Activated CD8-positive, alpha-beta T cell treated with anti-CD3 and anti-CD28 coated beads for 36 hours (primary cell): ENCODE measurements around the gene RNF38. TPM values are rescaled to one million over a fixed set of nuclear protein-coding genes. Genes with fewer than 3 reads are reported as not detected.
"Not testable (repeated sequence)": the region's sequence is repeated elsewhere in the genome, so short reads cannot be mapped to it uniquely, and the experiment has no call there.

ENCODE experiments used
- ATAC-seq: fragments of 200-7000 bp; cut with Tn5 transposase; one replicate; pipeline ENCODE4 v1.10.0; 2021; ENCODE audit warnings: mild to moderate bottlenecking, moderate library complexity
- CTCF ChIA-PET: fragments of 350-600 bp; sonication (Branson Sonifier 250); formaldehyde crosslinking; loops from one replicate; lab custom pipeline; 2021; ENCODE audit warnings: antibody characterized with exemption; lab: Charles Lee
- POLR2A ChIA-PET: fragments of 350-600 bp; sonication (Branson Sonifier 250); formaldehyde crosslinking; loops from one replicate; lab custom pipeline; 2021; ENCODE audit warnings: antibody characterized with exemption; lab: Charles Lee
- DNase-seq: peaks from one replicate; pipeline ENCODE4 v3.0.0-alpha.2; 2020
- H3K27ac Mint-ChIP-seq: one replicate; pipeline ENCODE4 v1.8.0; 2021; ENCODE audit warnings: mild to moderate bottlenecking, mixed read lengths
- H3K27me3 Mint-ChIP-seq: one replicate; pipeline ENCODE4 v1.8.0; 2021; ENCODE audit warnings: mixed read lengths
- H3K36me3 Mint-ChIP-seq: one replicate; pipeline ENCODE4 v1.8.0; 2021; ENCODE audit warnings: low read depth, mixed read lengths
- H3K4me1 Mint-ChIP-seq: one replicate; pipeline ENCODE4 v1.8.0; 2021; ENCODE audit warnings: low read depth, mixed read lengths
- H3K4me3 Mint-ChIP-seq: one replicate; pipeline ENCODE4 v1.8.0; 2021; ENCODE audit warnings: mild to moderate bottlenecking, moderate library complexity, mixed read lengths
- H3K9me3 Mint-ChIP-seq: one replicate; pipeline ENCODE4 v1.8.0; 2021; ENCODE audit warnings: mixed read lengths
- intact Hi-C: fragments of 100-400 bp; cut with micrococcal nuclease; formaldehyde crosslinking; loops from one replicate; pipeline ENCODE4 v1.10.0; 2022
- total RNA-seq, 2 experiments: library from RNA; stranded (reverse); gene quantifications; one replicate each; pipeline ENCODE4 v1.2.3, GENCODE V29; 2021
- TF ChIP-seq, protein P1 (sequence below): fragments of 200-600 bp; IDR thresholded peaks from one replicate; pipeline ENCODE4 v1.8.0; 2022; ENCODE audit warnings: antibody characterized with exemption, mild to moderate bottlenecking

The RNF38 gene
- total RNA-seq, 2 experiments from 2014 or later = 33.7 to 36.4 TPM

- Mint-ChIP-seq H3K4me1 (peaks cover 2% of the 10 kb centered on the region), H3K27ac (no peak overlapping the region), H3K36me3 (no peaks in the 10 kb centered on the region), H3K27me3 (no peaks in the 10 kb centered on the region), H3K9me3 (no peaks in the 10 kb centered on the region), H3K4me3 (no peak overlapping the region)
- TF ChIP-seq, protein P1, sequence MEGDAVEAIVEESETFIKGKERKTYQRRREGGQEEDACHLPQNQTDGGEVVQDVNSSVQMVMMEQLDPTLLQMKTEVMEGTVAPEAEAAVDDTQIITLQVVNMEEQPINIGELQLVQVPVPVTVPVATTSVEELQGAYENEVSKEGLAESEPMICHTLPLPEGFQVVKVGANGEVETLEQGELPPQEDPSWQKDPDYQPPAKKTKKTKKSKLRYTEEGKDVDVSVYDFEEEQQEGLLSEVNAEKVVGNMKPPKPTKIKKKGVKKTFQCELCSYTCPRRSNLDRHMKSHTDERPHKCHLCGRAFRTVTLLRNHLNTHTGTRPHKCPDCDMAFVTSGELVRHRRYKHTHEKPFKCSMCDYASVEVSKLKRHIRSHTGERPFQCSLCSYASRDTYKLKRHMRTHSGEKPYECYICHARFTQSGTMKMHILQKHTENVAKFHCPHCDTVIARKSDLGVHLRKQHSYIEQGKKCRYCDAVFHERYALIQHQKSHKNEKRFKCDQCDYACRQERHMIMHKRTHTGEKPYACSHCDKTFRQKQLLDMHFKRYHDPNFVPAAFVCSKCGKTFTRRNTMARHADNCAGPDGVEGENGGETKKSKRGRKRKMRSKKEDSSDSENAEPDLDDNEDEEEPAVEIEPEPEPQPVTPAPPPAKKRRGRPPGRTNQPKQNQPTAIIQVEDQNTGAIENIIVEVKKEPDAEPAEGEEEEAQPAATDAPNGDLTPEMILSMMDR = no peak
- ATAC-seq (no peak), DNase-seq (no peak)
- CTCF ChIA-PET = no interaction called here
- intact Hi-C loops = no loop called here
- POLR2A ChIA-PET = interaction anchor here (0.7 kb wide), 1 partner anchor 273 kb away, joined by 3 read pairs; no protein-coding TSS in a partner anchor
Measured at GRCh38 chr9:36323926-36324325, 76.1 kb downstream of the RNF38 start.

DNA sequence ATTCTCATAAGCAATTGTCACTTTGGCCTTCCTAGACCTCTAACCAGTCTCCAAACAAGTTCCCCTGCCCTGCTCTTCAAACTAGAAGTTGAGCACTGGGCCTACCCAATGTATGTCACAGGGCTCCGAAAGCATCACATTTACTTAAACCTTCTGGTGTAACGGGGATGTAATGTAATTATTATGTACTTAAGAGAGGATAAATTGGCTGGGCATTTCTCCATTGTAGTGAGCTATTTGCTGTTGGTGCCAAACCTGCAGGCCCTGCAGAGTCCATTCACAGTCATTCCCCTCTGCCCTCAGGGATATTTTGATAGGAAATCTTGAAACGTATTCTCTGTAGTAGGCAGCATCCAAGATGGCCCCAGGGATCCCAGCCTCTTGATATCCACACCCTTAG is 77.6 kb downstream of the RNF38 start:
- no peaks in the 10 kb centered on the region for H3K4me1 Mint-ChIP-seq
- DNase-seq (no peak), ATAC-seq (no peak)
- no peaks in the 10 kb centered on the region for H3K9me3 Mint-ChIP-seq
- peaks cover 5% of the 10 kb centered on the region for H3K27me3 Mint-ChIP-seq
- intact Hi-C loops = no loop called here
- H3K27ac Mint-ChIP-seq = no peak overlapping the region
- no peak overlapping the region for H3K4me3 Mint-ChIP-seq
- no peaks in the 10 kb centered on the region for H3K36me3 Mint-ChIP-seq
- ChIA-PET CTCF (no interaction called here), POLR2A (no interaction called here)
- TF ChIP-seq, protein P1 = no peak

GRCh38 chr9:36321903-36322302 is 78.2 kb downstream of the RNF38 start:
- CTCF ChIA-PET, H3K4me1 Mint-ChIP-seq: not testable (repeated sequence)

GRCh38 chr9:36320466-36320865 is 79.6 kb downstream of the RNF38 start:
- intact Hi-C loops = no loop called here
- H3K4me1 Mint-ChIP-seq = no peaks in the 10 kb centered on the region
- DNase-seq (no peak), ATAC-seq (no peak)
- CTCF ChIA-PET = interaction anchor here (6.3 kb wide), 1 partner anchor 8 kb away, joined by 38 read pairs; no protein-coding TSS in a partner anchor
- no peak overlapping the region for H3K27ac Mint-ChIP-seq
- TF ChIP-seq, protein P1 = no peak
- no peak overlapping the region for H3K4me3 Mint-ChIP-seq
- POLR2A ChIA-PET = no interaction called here
- H3K9me3 Mint-ChIP-seq = no peaks in the 10 kb centered on the region
- H3K36me3 Mint-ChIP-seq = no peaks in the 10 kb centered on the region
- peaks cover 5% of the 10 kb centered on the region for H3K27me3 Mint-ChIP-seq

More at GRCh38 chr9:36321903-36322302, 78.2 kb downstream of the RNF38 start:
- DNase-seq, intact Hi-C loops, POLR2A ChIA-PET, H3K36me3 Mint-ChIP-seq, H3K9me3 Mint-ChIP-seq, H3K4me3 Mint-ChIP-seq, H3K27me3 Mint-ChIP-seq, H3K27ac Mint-ChIP-seq, ATAC-seq: not testable (repeated sequence)

DNA sequence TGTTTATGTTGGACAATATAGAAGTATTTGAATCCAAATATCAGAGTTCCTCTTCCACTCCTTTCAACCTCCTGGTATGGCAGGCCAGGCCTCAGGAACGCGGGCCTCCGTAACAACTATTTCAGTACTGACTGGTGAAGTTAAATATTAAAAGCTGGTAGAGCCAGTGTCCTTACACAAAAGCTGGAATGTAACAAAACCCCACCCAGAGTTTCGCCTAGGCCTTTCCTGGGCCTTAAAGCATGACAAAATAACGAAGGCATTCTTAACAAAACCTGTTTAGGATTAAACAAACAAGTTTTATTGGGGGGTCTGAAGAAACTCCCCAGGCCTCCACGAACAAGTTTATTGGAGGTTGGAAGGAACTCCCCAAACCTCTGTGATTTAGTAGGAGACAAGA is 80.3 kb downstream of the RNF38 start:
- intact Hi-C loops = no loop called here
- ATAC-seq (no peak), DNase-seq (no peak)
- ChIA-PET CTCF (interaction anchor here (6.3 kb wide), 1 partner anchor 8 kb away, joined by 38 read pairs; no protein-coding TSS in a partner anchor), POLR2A (no interaction called here)
- no peak overlapping the region for H3K4me3 Mint-ChIP-seq
- TF ChIP-seq, protein P1 = no peak
- peaks cover 5% of the 10 kb centered on the region for H3K27me3 Mint-ChIP-seq
- no peaks in the 10 kb centered on the region for H3K36me3 Mint-ChIP-seq
- no peaks in the 10 kb centered on the region for H3K4me1 Mint-ChIP-seq
- H3K27ac Mint-ChIP-seq = no peak overlapping the region
- no peaks in the 10 kb centered on the region for H3K9me3 Mint-ChIP-seq
